Ishikawa (cell line): ENCODE data around the gene LRP5.

Experiments used
- CEBPB ChIP-seq: IDR thresholded peaks from 2 replicates; pipeline ENCODE4 v1.6.1; 2012
- CREB1 ChIP-seq: IDR thresholded peaks from 2 replicates; pipeline ENCODE4 v1.6.1; 2012; ENCODE audit warnings: low read depth
- EGR1 ChIP-seq: IDR thresholded peaks from 2 replicates; pipeline ENCODE4 v1.6.1; 2012
- EP300 ChIP-seq: IDR thresholded peaks from 2 replicates; pipeline ENCODE4 v1.6.1; 2012; ENCODE audit warnings: borderline replicate concordance
- FOXM1 ChIP-seq: IDR thresholded peaks from 2 replicates; pipeline ENCODE4 v1.6.1; 2012; ENCODE audit warnings: low read depth, borderline replicate concordance
- MAX ChIP-seq: IDR thresholded peaks from 2 replicates; pipeline ENCODE4 v1.6.1; 2012
- NFIC ChIP-seq: IDR thresholded peaks from 2 replicates; pipeline ENCODE4 v1.6.1; 2012
- RAD21 ChIP-seq: IDR thresholded peaks from 2 replicates; pipeline ENCODE4 v1.6.1; 2012; ENCODE audit warnings: low read depth
- TAF1 ChIP-seq: IDR thresholded peaks from 2 replicates; pipeline ENCODE4 v1.6.1; 2012; ENCODE audit warnings: low read depth, mild to moderate bottlenecking
- TCF12 ChIP-seq: IDR thresholded peaks from 2 replicates; pipeline ENCODE4 v1.6.1; 2012; ENCODE audit warnings: low read depth
- TEAD4 ChIP-seq: IDR thresholded peaks from 2 replicates; pipeline ENCODE4 v1.6.1; 2012
- USF1 ChIP-seq: IDR thresholded peaks from 2 replicates; pipeline ENCODE4 v1.6.1; 2012
- YY1 ChIP-seq: IDR thresholded peaks from 2 replicates; pipeline ENCODE4 v1.6.1; 2012; ENCODE audit warnings: low read depth
- ZBTB7A ChIP-seq: IDR thresholded peaks from 2 replicates; pipeline ENCODE4 v1.6.1; 2012; ENCODE audit warnings: low read depth
- TF ChIP-seq, protein P1 (sequence below): IDR thresholded peaks from 2 replicates; pipeline ENCODE4 v1.6.1; 2012; ENCODE audit warnings: low read depth, mild to moderate bottlenecking

The LRP5 gene

DNA sequence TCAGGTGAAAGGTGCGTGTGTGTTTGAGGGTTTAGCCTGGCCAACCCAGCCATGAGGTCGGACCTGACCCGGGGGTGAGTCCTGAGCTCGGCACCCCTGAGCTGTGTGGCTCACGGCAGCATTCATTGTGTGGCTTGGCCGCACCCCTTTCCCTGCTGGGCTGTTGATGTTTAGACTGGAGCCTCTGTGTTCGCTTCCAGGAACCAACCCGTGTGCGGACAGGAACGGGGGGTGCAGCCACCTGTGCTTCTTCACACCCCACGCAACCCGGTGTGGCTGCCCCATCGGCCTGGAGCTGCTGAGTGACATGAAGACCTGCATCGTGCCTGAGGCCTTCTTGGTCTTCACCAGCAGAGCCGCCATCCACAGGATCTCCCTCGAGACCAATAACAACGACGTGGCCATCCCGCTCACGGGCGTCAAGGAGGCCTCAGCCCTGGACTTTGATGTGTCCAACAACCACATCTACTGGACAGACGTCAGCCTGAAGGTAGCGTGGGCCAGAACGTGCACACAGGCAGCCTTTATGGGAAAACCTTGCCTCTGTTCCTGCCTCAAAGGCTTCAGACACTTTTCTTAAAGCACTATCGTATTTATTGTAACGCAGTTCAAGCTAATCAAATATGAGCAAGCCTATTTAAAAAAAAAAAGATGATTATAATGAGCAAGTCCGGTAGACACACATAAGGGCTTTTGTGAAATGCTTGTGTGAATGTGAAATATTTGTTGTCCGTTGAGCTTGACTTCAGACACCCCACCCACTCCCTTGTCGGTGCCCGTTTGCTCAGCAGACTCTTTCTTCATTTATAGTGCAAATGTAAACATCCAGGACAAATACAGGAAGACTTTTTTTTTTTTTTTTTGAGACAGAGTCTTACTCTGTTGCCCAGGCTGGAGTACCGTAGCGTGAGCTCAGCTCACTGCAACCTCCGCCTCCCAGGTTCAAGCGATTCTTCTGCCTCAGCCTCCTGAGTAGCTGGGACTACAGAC, 94.2 kb downstream of the LRP5 start:
- TF ChIP-seq TEAD4 = no peak
- no peak for TF ChIP-seq EGR1
- TF ChIP-seq TAF1 = no peak
- TF ChIP-seq MAX = no peak
- no peak for TF ChIP-seq EP300
- no peak for TF ChIP-seq NFIC
- TF ChIP-seq RAD21 = no peak
- TF ChIP-seq USF1 = no peak
- TF ChIP-seq CREB1 = no peak
- TF ChIP-seq CEBPB = no peak
- no peak for TF ChIP-seq TCF12
- TF ChIP-seq FOXM1 = no peak
- TF ChIP-seq YY1 = no peak

DNA sequence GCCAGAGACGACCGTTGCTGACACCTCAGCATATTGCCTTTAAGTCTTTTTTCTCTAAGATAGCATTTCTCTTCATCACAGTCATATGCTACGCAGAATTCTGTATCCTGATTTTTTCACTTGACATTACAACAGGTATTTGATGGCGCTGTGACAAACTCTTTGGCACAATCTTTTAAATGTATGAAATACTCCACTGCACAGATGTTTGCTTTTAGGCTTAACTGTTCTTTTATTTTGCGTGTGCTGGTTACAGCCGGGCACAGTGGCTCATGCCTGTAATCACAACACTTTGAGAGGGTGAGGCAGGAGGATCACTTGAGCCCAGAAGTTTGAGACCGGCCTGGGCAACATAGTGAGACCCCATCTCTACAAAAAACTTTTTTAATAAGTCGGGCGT, 96.1 kb downstream of the LRP5 start:
- no peak for TF ChIP-seq CREB1

DNA sequence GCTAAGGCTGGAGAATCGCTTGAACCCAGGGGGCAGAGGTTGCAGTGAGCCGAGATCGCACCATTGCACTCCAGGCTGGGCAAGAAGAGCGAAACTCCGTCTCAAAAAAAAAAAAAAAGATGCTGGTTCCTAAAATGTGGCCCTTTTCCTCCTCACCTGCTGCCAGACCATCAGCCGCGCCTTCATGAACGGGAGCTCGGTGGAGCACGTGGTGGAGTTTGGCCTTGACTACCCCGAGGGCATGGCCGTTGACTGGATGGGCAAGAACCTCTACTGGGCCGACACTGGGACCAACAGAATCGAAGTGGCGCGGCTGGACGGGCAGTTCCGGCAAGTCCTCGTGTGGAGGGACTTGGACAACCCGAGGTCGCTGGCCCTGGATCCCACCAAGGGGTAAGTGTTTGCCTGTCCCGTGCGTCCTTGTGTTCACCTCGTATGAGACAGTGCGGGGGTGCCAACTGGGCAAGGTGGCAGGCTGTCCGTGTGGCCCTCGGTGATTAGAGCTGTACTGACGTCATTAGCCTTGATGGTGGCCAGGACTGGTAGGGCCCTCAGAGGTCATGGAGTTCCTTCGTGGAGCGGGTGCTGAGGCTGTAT, 97.5 kb downstream of the LRP5 start:
- TF ChIP-seq, protein P1, sequence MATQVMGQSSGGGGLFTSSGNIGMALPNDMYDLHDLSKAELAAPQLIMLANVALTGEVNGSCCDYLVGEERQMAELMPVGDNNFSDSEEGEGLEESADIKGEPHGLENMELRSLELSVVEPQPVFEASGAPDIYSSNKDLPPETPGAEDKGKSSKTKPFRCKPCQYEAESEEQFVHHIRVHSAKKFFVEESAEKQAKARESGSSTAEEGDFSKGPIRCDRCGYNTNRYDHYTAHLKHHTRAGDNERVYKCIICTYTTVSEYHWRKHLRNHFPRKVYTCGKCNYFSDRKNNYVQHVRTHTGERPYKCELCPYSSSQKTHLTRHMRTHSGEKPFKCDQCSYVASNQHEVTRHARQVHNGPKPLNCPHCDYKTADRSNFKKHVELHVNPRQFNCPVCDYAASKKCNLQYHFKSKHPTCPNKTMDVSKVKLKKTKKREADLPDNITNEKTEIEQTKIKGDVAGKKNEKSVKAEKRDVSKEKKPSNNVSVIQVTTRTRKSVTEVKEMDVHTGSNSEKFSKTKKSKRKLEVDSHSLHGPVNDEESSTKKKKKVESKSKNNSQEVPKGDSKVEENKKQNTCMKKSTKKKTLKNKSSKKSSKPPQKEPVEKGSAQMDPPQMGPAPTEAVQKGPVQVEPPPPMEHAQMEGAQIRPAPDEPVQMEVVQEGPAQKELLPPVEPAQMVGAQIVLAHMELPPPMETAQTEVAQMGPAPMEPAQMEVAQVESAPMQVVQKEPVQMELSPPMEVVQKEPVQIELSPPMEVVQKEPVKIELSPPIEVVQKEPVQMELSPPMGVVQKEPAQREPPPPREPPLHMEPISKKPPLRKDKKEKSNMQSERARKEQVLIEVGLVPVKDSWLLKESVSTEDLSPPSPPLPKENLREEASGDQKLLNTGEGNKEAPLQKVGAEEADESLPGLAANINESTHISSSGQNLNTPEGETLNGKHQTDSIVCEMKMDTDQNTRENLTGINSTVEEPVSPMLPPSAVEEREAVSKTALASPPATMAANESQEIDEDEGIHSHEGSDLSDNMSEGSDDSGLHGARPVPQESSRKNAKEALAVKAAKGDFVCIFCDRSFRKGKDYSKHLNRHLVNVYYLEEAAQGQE = no peak

DNA sequence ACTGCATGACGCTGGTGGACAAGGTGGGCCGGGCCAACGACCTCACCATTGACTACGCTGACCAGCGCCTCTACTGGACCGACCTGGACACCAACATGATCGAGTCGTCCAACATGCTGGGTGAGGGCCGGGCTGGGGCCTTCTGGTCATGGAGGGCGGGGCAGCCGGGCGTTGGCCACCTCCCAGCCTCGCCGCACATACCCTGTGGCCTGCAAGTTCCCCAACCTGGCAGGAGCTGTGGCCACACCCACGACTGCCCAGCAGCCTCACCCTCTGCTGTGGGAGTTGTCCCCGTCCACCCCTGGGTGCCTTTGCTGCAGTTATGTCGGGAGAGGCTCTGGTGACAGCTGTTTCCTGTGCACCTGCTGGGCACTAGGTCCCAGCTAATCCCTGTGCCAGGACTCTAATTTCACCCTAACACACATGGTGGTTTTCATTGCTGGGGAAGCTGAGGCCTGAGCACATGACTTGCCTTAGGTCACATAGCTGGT, 99.2 kb downstream of the LRP5 start:
- TF ChIP-seq CREB1 (no peak), FOXM1 (no peak), USF1 (no peak), MAX (0 out of 2 replicates have a peak, but pooled peaks have one; percentile 43), CEBPB (no peak), TCF12 (peak; percentile 73), EGR1 (no peak), EP300 (peak; percentile 37; the same call in 1 of the 2 replicates), TAF1 (no peak), RAD21 (no peak), TEAD4 (peak; percentile 52; the same call in 1 of the 2 replicates), ZBTB7A (no peak), NFIC (peak; percentile 57), YY1 (peak; percentile 38; the same call in 1 of the 2 replicates)
- TF ChIP-seq, protein P1 = no peak

GRCh38 chr11:68412593-68413475, 100.4 kb downstream of the LRP5 start:
- no peak for TF ChIP-seq MAX
- no peak for TF ChIP-seq FOXM1
- no peak for TF ChIP-seq EGR1
